COR-L47 (cell line): Measurements from ENCODE around the gene RIMS3.
"Not testable (repeated sequence)": the region's sequence is repeated elsewhere in the genome, so short reads cannot be mapped to it uniquely, and the experiment has no call there.

Source experiments
- DNase-seq: peaks from one replicate; lab custom pipeline; 2025; lab: John Stamatoyannopoulos, UW

RIMS3 gene

GRCh38 chr1:40593449-40594186 lies 71.9 kb downstream of the RIMS3 start:
- no peak for DNase-seq

DNA sequence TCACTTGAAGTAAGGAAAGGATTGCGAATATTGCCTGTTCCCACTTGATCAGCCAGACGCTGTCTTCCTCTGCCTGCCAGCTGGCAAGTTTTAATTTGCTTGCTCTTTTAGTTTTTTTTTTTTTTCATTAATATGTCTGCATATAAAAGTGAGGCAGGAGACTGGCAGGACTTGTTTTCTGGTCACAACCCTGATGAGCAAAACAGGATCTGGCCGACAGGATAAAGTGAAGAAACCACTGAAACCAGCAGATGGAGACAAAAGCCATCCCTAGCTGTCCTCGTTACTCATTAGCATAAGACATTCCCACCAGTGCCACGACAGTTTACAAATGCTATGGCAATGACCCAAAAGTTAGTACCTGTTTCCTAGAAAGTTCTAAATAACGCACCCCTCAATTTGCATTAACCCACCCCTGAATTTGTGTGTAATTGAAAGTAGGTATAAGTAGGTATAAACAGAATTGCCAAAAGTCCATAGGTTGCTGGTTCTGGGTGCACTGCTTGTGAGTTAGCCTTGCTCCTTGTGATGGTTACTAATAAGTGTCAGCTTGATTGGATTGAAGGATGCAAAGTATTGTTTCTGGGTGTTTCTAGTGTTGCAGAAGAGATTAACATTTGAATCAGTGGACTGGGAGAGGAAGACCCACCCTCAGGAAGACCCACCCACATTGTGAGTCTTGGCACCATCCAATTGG lies 73.2 kb downstream of the RIMS3 start:
- peak; percentile 43 for DNase-seq

- DNase-seq: no peak
Measured at GRCh38 chr1:40588586-40588985, 76.9 kb downstream of the RIMS3 start.

- no peak for DNase-seq
Measured at GRCh38 chr1:40583980-40584379, 81.5 kb downstream of the RIMS3 start.

DNA sequence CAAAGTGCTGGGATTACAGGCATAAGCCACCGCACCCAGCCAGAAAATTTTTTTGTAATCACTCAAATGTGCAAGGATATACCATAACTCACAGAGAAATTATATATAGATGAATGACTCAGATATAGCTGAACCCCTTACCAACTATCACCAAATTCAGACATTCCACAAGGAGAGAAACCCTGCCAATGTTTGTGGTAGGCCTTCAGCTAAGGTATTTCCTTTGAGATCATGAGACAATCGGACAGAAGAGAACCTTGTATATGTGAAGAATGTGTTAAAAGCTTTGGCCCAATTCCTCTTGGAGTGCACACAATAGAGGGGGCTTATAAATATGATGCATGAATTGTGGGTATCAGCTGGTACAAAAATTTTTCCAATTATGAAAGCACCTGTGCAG lies 83.4 kb downstream of the RIMS3 start:
- no peak for DNase-seq

DNA sequence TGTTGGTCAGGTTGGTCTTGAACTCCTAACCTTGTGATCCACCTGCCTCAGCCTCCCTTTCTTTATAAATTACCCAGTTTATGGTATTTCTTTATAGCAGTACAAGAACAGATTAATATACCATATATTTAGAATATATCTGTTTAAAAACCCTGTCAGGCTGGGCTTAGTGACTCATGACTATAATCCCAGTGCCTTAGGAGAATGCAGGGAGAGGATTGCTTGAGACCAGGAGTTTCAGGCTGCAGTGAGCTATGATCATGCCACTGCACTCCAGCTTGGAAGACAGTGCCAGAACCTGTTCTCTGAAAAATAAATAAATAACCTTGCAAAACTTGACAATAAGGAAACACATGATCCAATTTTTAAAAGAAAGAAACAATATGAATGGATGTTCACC lies 90.1 kb downstream of the RIMS3 start:
- no peak for DNase-seq

- DNase-seq: not testable (repeated sequence)
Measured at GRCh38 chr1:40574805-40575204, 90.7 kb downstream of the RIMS3 start.
